ENCODE measurements around the gene CCDC9. TPM values are rescaled to one million over a fixed set of nuclear protein-coding genes. Genes with fewer than 3 reads are reported as not detected.

The CCDC9 gene
- total and polyA plus RNA-seq, 2 of the 8 experiments (the other 6 are each of a cell fraction or from before 2014, with no cell fraction given): 3.7 to 29.8 TPM

DNA sequence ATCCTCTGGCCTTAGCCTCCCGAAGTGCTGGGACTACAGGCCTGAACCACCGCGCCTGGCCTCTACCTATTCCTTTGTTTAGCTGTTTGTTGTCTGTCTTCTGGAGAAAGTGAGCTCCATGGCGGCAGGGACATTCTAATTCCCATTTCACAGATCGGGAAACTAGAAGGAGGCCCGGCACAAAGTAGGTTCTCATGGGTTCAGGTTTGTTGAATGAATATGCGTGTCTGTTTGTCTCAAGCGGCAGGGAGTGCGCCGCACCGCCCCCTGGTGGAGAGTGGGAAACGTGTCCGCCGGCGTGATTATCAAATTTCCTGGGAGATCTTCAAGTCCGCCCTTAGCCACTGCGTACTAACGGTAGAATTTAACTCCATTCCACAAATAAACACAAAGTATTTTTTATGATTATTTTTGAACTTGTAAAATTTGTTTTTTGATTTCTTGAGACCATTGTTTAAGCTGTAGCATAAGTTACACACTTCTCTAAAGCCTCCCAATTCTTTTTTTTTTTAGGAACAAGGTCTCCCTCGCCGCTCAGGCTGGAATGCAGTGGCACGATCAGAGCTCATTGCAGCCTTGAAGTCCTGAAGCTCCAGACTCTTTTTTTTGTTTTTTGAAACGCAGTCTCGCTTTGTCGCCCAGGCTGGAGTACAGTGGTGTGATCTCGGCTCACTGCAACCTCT is 8.9 kb upstream of the CCDC9 start (continued):
- TF ChIP-seq HDAC6 (IDR thresholded peaks at IDR 0.05; ENCODE audit: low read depth, low read length): no peak
- TF ChIP-seq, protein P1, sequence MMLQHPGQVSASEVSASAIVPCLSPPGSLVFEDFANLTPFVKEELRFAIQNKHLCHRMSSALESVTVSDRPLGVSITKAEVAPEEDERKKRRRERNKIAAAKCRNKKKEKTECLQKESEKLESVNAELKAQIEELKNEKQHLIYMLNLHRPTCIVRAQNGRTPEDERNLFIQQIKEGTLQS (IDR thresholded peaks at IDR 0.05; ENCODE audit: insufficient read depth, low read depth, low read length): no peak
- TF ChIP-seq GABPA (IDR thresholded peaks at IDR 0.05; ENCODE audit: borderline replicate concordance, insufficient read depth, low read length): no peak
- TF ChIP-seq JUND (IDR thresholded peaks at IDR 0.05; ENCODE audit: low read length): no peak
- TF ChIP-seq, protein P2, sequence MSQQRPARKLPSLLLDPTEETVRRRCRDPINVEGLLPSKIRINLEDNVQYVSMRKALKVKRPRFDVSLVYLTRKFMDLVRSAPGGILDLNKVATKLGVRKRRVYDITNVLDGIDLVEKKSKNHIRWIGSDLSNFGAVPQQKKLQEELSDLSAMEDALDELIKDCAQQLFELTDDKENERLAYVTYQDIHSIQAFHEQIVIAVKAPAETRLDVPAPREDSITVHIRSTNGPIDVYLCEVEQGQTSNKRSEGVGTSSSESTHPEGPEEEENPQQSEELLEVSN (IDR thresholded peaks at IDR 0.05): no peak
- TF ChIP-seq, protein P3, sequence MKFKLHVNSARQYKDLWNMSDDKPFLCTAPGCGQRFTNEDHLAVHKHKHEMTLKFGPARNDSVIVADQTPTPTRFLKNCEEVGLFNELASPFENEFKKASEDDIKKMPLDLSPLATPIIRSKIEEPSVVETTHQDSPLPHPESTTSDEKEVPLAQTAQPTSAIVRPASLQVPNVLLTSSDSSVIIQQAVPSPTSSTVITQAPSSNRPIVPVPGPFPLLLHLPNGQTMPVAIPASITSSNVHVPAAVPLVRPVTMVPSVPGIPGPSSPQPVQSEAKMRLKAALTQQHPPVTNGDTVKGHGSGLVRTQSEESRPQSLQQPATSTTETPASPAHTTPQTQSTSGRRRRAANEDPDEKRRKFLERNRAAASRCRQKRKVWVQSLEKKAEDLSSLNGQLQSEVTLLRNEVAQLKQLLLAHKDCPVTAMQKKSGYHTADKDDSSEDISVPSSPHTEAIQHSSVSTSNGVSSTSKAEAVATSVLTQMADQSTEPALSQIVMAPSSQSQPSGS (IDR thresholded peaks at IDR 0.05; ENCODE audit: low read length): no peak
- TF ChIP-seq, protein P4, sequence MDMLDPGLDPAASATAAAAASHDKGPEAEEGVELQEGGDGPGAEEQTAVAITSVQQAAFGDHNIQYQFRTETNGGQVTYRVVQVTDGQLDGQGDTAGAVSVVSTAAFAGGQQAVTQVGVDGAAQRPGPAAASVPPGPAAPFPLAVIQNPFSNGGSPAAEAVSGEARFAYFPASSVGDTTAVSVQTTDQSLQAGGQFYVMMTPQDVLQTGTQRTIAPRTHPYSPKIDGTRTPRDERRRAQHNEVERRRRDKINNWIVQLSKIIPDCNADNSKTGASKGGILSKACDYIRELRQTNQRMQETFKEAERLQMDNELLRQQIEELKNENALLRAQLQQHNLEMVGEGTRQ (IDR thresholded peaks at IDR 0.05; ENCODE audit: low read length): no peak
- TF ChIP-seq, protein P5, sequence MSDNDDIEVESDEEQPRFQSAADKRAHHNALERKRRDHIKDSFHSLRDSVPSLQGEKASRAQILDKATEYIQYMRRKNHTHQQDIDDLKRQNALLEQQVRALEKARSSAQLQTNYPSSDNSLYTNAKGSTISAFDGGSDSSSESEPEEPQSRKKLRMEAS (IDR thresholded peaks at IDR 0.05): peak; percentile 57
- no peak for TF ChIP-seq TAF7 (optimal IDR thresholded peaks at IDR 0.05; ENCODE audit: borderline replicate concordance, low read depth, low read length)
- TF ChIP-seq BACH1 (IDR thresholded peaks at IDR 0.05; ENCODE audit: low read length): no peak
- TF ChIP-seq NANOG (IDR thresholded peaks at IDR 0.05; ENCODE audit: insufficient read depth, low read depth, low read length, poor library complexity, severe bottlenecking): peak; percentile 5

Data from H1 (cell line).